Measurements from ENCODE around the gene MYO6. TPM values are rescaled to one million over a fixed set of nuclear protein-coding genes. Genes with fewer than 3 reads are reported as not detected.

The MYO6 gene
- total RNA-seq, 1 experiment from 2014 or later: 44.1 TPM

DNA sequence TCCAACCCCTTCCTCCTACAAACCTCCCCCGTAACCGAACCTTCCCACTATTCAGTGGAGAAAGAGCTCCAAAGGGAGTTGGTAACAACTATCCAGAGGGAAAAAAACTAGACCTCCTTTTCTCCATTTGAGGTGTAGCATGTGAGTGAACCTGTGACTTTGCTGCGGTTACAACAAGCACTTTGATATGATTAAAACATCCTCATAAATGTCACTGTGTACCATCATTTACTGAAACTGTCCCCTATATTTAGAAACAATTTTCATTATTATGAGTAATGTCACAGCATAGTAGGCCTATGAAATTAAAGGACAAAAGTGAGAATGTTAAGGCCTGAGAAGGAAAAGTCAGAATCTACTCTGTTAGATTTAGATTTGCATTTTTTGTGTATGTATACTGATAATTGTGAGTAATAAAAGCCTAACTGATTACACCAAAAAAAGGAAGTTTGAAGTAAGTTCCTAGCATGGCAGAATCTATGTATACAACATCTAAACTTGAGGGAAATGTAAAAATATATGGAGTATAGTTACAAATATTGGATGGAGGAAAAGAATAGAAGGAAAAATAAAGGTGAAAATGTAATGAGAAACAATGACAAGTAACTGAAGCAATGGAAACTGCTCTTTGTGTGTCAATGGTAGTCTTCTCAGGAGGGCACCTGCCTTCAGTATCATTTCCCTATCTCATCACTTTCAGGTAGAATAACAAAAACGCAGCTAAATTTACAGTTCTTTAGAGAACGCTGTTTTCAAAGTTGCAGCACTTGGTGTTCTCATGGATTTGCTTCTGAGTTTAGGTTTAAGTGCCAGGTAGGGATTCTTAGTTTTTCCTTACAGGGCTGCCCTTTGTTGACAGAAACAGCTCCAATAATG, 177.5 kb downstream of the MYO6 start:
- RAD21 ChIA-PET (ENCODE audit: low non-redundant PET in 1 of 2, low total read pairs in 2 of 2, uncharacterized antibody in 2 of 2, unreplicated experiment in 2 of 2): no interaction called here
- Histone ChIP-seq H2AFZ (ENCODE audit: low read depth, low read length, poor library complexity, severe bottlenecking) (no peak overlapping the region), H3K36me3 (ENCODE audit: control insufficient read depth in 1 of 2, insufficient read depth in 2 of 2, low read length in 2 of 2) (no peaks in the 10 kb centered on the region), H3K27me3 (ENCODE audit: insufficient read depth, low read length) (no peaks in the 10 kb centered on the region), H3K4me3 (replicated peaks in 1 of 2; ENCODE audit: low read depth in 1 of 2, low read length in 2 of 2) (no peak overlapping the region), H3K9me2 (ENCODE audit: insufficient read depth) (no peaks in the 10 kb centered on the region; the same call in 1 of the 2 replicates), H3K27ac (ENCODE audit: low read depth, low read length) (no peak overlapping the region), H3K9me3 (ENCODE audit: control insufficient read depth in 1 of 2, insufficient read depth in 1 of 2, low read depth in 1 of 2, low read length in 2 of 2) (no peaks in the 10 kb centered on the region), H4K20me1 (ENCODE audit: insufficient read depth) (no peaks in the 10 kb centered on the region), H3K4me1 (ENCODE audit: control insufficient read depth in 1 of 2, insufficient read depth in 2 of 2, low read length in 2 of 2) (peaks cover 0 to 7% of the 10 kb centered on the region in 2 experiments; a peak in 1 of 4 replicates), H3K79me2 (ENCODE audit: insufficient read depth, low read length) (no peaks in the 10 kb centered on the region), H3K9ac (ENCODE audit: low read length) (no peak overlapping the region), H3K4me2 (ENCODE audit: low read length) (no peak overlapping the region)
- POLR2A ChIA-PET: no interaction called here
- TF ChIP-seq, protein P1, sequence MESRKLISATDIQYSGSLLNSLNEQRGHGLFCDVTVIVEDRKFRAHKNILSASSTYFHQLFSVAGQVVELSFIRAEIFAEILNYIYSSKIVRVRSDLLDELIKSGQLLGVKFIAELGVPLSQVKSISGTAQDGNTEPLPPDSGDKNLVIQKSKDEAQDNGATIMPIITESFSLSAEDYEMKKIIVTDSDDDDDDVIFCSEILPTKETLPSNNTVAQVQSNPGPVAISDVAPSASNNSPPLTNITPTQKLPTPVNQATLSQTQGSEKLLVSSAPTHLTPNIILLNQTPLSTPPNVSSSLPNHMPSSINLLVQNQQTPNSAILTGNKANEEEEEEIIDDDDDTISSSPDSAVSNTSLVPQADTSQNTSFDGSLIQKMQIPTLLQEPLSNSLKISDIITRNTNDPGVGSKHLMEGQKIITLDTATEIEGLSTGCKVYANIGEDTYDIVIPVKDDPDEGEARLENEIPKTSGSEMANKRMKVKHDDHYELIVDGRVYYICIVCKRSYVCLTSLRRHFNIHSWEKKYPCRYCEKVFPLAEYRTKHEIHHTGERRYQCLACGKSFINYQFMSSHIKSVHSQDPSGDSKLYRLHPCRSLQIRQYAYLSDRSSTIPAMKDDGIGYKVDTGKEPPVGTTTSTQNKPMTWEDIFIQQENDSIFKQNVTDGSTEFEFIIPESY (IDR thresholded peaks at IDR 0.05; ENCODE audit: extremely low read depth, insufficient replicate concordance, low read length): no peak
- intact Hi-C loops (cut with micrococcal nuclease): no loop called here
- no TSS peak for BruUV-seq (replicated peaks)
- DNase-seq (ENCODE audit: low read depth, low spot score) (no peak), ATAC-seq (no peak)
- CTCF ChIA-PET: interaction anchor here (0.8 kb wide), 1 partner anchor 33 kb away, joined by 3 read pairs; no protein-coding TSS in a partner anchor

DNA sequence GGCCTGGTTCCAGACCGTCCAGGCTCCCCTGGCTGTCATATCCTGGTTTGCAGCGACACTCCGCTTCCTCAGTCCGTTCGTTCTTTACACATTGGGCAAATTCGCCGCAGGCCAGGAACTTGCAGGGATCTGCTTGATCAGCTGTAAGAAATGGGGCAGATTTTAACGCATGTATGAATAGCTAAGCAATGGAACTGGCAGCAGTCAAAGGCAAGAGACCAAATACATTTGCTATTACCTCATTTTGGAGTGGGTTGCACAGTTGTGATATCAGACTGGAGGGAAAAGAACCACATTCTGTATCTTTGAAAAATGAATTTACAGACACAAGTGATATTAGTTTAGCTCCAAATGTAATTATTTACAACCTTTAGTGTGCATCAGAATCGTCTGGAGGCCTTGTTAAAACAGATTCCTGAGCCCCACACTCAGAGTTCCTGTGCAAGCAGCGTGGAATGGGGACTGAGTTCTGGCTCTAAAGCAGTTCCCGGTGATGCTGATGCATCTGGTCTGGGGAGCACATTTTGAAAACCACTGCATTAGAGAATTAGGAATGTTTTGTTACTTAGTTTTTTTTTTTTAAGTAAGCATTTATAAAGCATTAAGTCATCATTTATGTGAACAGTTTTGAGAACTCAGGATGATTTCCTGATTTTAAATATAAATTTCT, 182.1 kb downstream of the MYO6 start:
- H3K4me1 ChIP-seq (ENCODE audit: control insufficient read depth in 1 of 2, insufficient read depth in 2 of 2, low read length in 2 of 2): peaks cover 0 to 4% of the 10 kb centered on the region in 2 experiments; a peak in 1 of 4 replicates
- intact Hi-C loops (cut with micrococcal nuclease): loop anchor here (10.0 kb wide), 2 partner anchors 754 to 934 kb away; no protein-coding TSS in a partner anchor
- H3K9me2 ChIP-seq (ENCODE audit: insufficient read depth): no peaks in the 10 kb centered on the region
- no peak overlapping the region for H3K27ac ChIP-seq (ENCODE audit: low read depth, low read length)
- no peak for ATAC-seq
- H3K4me3 ChIP-seq (replicated peaks in 1 of 2; ENCODE audit: low read depth in 1 of 2, low read length in 2 of 2): no peak overlapping the region
- no peak overlapping the region for H3K4me2 ChIP-seq (ENCODE audit: low read length)
- no peak overlapping the region for H2AFZ ChIP-seq (ENCODE audit: low read depth, low read length, poor library complexity, severe bottlenecking)
- ChIA-PET POLR2A (no interaction called here), CTCF (interaction anchor here (1.5 kb wide), 1 partner anchor 11 kb away, joined by 5 read pairs; no protein-coding TSS in a partner anchor), RAD21 (ENCODE audit: low non-redundant PET in 1 of 2, low total read pairs in 2 of 2, uncharacterized antibody in 2 of 2, unreplicated experiment in 2 of 2) (no interaction called here)
- BruUV-seq (replicated peaks): no TSS peak
- H4K20me1 ChIP-seq (ENCODE audit: insufficient read depth): no peaks in the 10 kb centered on the region
- H3K9me3 ChIP-seq (ENCODE audit: control insufficient read depth in 1 of 2, insufficient read depth in 1 of 2, low read depth in 1 of 2, low read length in 2 of 2): no peaks in the 10 kb centered on the region
- no peaks in the 10 kb centered on the region for H3K36me3 ChIP-seq (ENCODE audit: control insufficient read depth in 1 of 2, insufficient read depth in 2 of 2, low read length in 2 of 2)
- no peak overlapping the region for H3K9ac ChIP-seq (ENCODE audit: low read length)
- H3K79me2 ChIP-seq (ENCODE audit: insufficient read depth, low read length): no peaks in the 10 kb centered on the region
- no peak for DNase-seq (ENCODE audit: low read depth, low spot score)
- no peaks in the 10 kb centered on the region for H3K27me3 ChIP-seq (ENCODE audit: insufficient read depth, low read length)
- TF ChIP-seq SP1 (IDR thresholded peaks at IDR 0.05; ENCODE audit: low read depth) (no peak), POLR2AphosphoS5 (IDR thresholded peaks at IDR 0.05; ENCODE audit: low read depth, low read length) (no peak), EZH2 (IDR thresholded peaks at IDR 0.05) (no peak), POLR2A (IDR thresholded peaks at IDR 0.05; ENCODE audit: borderline replicate concordance, extremely low read depth, insufficient read depth, insufficient read length) (no peak)
- TF ChIP-seq, protein P2, sequence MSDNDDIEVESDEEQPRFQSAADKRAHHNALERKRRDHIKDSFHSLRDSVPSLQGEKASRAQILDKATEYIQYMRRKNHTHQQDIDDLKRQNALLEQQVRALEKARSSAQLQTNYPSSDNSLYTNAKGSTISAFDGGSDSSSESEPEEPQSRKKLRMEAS (IDR thresholded peaks at IDR 0.05): no peak
- TF ChIP-seq, protein P3, sequence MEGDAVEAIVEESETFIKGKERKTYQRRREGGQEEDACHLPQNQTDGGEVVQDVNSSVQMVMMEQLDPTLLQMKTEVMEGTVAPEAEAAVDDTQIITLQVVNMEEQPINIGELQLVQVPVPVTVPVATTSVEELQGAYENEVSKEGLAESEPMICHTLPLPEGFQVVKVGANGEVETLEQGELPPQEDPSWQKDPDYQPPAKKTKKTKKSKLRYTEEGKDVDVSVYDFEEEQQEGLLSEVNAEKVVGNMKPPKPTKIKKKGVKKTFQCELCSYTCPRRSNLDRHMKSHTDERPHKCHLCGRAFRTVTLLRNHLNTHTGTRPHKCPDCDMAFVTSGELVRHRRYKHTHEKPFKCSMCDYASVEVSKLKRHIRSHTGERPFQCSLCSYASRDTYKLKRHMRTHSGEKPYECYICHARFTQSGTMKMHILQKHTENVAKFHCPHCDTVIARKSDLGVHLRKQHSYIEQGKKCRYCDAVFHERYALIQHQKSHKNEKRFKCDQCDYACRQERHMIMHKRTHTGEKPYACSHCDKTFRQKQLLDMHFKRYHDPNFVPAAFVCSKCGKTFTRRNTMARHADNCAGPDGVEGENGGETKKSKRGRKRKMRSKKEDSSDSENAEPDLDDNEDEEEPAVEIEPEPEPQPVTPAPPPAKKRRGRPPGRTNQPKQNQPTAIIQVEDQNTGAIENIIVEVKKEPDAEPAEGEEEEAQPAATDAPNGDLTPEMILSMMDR (IDR thresholded peaks at IDR 0.05 in 2 of 3, conservative IDR thresholded peaks at IDR 0.05 in 1 of 3; ENCODE audit: borderline replicate concordance in 1 of 3, insufficient read depth in 1 of 3, low read depth in 2 of 3, low read length in 2 of 3): no peak
- TF ChIP-seq, protein P4, sequence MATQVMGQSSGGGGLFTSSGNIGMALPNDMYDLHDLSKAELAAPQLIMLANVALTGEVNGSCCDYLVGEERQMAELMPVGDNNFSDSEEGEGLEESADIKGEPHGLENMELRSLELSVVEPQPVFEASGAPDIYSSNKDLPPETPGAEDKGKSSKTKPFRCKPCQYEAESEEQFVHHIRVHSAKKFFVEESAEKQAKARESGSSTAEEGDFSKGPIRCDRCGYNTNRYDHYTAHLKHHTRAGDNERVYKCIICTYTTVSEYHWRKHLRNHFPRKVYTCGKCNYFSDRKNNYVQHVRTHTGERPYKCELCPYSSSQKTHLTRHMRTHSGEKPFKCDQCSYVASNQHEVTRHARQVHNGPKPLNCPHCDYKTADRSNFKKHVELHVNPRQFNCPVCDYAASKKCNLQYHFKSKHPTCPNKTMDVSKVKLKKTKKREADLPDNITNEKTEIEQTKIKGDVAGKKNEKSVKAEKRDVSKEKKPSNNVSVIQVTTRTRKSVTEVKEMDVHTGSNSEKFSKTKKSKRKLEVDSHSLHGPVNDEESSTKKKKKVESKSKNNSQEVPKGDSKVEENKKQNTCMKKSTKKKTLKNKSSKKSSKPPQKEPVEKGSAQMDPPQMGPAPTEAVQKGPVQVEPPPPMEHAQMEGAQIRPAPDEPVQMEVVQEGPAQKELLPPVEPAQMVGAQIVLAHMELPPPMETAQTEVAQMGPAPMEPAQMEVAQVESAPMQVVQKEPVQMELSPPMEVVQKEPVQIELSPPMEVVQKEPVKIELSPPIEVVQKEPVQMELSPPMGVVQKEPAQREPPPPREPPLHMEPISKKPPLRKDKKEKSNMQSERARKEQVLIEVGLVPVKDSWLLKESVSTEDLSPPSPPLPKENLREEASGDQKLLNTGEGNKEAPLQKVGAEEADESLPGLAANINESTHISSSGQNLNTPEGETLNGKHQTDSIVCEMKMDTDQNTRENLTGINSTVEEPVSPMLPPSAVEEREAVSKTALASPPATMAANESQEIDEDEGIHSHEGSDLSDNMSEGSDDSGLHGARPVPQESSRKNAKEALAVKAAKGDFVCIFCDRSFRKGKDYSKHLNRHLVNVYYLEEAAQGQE (IDR thresholded peaks at IDR 0.05; ENCODE audit: low read depth): no peak

All from HCT116 (cell line).